HG02884 (cell line): ENCODE results near the gene OSBPL3.

ENCODE experiments used
- ATAC-seq: cut with Tn5 transposase; IDR thresholded peaks from one replicate; pipeline ENCODE4 v1.9.1; 2021; ENCODE audit warnings: mild to moderate bottlenecking, moderate library complexity; ENCODE audit not compliant: unreplicated experiment

OSBPL3 gene

GRCh38 chr7:24833549-24833948, 146.4 kb downstream of the OSBPL3 start:
- no peak for ATAC-seq

DNA sequence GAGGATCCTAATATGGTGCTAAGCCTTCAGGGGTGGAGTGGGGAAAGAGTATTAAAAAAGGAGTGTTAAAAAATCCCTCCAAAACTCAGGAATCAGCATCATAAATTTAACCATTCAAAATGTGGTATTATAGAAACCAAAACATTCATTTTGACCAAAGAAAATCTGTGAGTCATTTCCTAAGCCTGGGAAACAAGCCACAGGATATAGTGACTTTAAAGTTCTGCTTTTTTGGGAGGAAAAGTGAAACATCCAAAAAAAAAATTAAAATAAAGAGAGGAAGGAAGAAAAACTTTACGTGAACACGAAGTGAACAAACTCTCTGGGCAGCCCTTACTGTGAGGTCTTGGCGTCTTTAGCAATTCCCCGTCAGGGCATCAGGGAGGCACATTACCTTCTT, 148.7 kb downstream of the OSBPL3 start:
- ATAC-seq: no peak

DNA sequence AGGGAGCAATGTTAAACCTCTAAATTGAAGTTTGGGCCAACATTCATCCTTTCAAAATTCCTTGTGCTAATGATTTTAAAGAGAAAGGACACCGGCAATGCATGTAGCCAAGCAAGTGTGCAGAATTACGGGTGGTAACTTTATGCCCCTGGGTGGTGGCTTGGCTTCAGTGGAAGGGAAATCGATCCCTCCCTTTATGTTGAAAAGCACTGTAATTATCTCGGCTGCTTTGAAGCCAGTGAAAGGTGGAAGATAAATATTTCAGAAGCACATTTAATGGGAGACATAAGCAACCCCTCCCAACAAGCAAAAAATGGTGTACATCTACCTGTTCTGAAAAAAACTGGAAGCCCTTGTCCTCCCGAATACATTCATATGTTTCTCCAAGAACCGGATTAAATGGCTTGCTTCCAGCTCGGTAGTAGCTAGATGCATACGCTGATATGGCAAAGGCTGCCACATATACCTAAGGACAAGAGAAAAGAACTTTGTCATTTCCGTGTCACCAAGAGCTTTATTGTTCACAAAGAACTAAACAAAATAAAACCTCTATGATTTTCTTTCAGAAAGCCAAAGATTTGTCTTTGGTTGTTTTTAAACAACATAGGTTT, 149.4 kb downstream of the OSBPL3 start:
- ATAC-seq: no peak

DNA sequence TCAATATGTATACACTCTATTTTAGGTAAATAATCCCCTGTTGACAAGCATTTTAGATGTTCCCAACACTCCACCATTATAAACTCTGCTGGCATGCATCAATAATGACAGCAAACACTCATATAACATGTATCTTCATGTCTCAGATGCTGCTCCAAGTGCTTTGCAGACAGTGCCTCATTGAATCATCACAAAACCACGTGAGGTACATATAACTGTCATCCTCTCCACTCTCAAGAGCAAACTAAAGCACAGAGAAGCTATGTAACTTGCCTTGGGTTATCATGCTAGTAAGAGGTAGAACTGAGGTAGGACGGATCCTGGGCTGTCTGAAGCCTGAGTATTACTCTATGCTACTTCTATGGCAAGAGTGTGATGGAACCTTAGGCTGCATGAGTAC, 150.2 kb downstream of the OSBPL3 start:
- no peak for ATAC-seq

DNA sequence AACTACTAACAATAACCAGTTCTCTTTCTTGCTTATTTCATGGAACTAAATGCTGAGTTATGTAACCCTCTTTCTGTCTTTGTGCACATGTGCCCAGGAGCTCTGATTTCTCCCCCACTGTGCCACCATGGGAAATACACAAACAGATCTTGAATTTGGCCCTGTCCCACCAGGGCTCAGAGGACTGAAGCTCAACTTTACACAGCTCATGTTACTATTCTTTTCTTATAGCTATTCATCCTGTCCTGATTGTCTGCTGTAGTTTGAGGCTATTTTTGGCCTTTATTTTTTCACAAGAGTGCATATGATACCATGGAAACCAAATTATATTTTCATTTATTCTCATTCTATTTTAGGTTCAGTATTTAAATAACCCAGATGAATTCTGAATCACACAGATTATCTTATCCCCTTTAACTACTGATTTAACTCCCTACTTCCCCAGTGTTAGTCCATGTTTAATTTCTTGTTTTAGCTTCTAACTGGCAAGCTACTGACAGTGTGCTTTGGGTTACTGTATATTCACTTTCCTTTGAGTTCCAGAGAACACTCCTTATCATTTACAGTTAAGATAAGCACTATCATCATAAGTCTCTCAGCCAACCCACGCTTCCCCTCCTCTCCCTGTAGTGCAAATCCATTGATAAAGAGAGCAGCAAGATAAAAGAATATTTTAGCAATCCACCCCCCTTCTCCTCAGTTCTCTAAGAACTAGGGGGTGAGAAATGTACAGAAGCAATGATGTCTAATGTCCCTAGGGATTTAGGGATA, 150.9 kb downstream of the OSBPL3 start:
- ATAC-seq: no peak

- no peak for ATAC-seq
These were observed 152.4 kb downstream of the OSBPL3 start for GRCh38 chr7:24827589-24827988.

GRCh38 chr7:24827027-24827426, 153.0 kb downstream of the OSBPL3 start:
- no peak for ATAC-seq

GRCh38 chr7:24826662-24827020, 153.3 kb downstream of the OSBPL3 start:
- ATAC-seq: no peak

DNA sequence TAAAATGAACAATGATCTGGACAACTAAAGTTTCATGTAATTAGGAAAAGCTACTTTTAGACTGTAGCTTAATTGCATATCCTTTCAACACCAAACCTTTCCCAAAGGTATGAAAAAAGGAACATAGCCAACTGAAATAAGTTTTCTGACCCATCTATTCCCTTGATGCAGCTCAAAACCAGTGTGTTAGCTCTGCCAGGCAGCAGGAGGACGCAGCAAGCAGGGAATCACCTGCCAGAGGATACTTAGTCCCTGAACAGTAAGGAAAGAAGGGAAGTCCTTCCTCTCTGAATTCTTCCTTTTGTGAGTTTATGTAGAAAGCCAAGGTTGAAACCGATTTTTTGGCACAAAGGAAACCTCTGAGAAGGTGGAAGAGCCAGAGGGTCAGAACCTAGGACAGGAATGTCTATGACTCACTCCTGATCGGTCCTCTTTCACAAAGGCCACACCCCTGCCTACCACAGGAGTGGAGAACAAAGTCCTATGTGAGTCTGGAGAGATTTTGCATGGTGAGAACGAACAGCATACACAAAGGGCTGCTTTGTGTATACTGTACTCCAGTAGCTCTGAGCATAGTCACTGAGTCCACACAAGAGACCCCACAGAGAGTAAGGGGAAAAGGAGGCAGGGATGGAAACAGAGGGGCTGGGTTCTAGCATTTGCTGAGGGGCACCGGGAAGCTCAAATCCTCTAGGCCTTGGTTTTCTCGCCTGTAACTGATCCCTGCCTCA, 153.9 kb downstream of the OSBPL3 start:
- ATAC-seq: no peak

DNA sequence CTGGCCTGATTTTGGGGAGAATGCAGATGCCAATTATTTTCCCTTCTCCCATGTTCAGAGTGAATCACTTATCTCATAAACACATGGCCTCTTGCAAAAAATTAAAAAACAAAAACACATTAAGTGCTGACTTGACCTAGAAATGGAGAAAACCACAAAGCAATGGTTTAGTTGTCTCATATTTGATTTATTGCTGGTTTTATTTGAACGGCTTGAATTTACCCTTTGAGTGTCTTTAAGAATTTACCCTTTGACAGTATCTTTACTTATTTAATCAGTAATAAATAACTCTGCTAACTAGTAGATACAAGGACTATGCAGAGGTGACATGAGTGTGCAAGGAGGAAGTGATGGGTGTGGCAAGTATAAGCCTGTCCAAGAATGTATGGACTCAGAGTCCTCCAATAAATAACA, 154.6 kb downstream of the OSBPL3 start:
- no peak for ATAC-seq

GRCh38 chr7:24824896-24825295, 155.1 kb downstream of the OSBPL3 start:
- ATAC-seq: no peak

DNA sequence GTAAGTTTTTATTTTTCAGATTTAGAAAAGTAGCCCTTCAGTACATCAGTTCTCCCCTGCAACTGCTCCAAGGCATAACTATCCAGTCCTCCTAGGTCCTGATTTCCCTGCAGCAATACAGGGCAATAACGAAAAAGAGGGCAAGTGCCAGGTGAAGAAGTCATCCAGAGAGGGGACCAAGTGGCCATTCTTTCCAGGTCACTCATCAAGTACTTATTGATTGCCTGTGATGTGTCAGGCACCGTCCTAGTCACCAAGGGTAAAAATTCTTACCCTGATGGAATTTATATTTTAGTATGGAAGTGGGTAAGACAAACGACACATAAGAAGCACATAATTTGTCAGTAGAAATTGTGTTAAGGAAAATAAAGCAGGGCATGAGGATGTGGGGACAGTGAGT, 155.6 kb downstream of the OSBPL3 start:
- ATAC-seq: no peak

- no peak for ATAC-seq
These were observed 158.3 kb downstream of the OSBPL3 start for GRCh38 chr7:24821754-24822054.

DNA sequence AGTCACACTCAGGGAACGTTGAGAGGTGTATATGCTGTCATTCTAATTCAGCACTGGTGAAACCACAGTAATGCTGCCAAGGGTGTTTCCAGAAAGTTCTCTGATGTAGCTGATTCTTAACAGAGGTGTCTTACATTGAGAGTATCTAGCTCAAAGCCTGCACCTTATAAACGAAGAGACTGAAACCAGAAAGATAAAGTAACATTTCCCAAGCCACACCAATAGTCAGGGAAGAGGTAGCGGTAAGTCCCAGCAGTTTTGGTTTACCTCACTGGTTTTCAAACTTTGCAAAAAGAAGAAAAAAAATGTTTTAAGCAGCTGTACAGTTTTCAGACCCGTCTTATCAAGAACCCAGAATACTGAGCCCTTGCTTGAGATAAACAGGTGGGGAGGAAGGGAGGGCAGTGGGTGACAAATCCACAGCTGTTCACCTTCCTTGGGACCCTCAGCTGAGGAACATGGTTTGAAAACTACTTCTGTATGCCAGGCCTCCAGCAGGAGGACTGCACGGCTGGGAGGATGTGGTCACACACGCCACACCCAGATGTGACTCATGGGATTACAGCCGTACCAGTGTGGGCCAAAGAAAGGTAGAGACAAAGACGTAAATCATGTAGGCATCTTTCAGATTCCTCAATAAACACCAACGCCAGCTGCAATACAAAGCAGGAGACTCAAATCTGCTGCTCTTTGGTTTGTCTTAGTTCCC, 158.8 kb downstream of the OSBPL3 start:
- ATAC-seq: peak; percentile 78

DNA sequence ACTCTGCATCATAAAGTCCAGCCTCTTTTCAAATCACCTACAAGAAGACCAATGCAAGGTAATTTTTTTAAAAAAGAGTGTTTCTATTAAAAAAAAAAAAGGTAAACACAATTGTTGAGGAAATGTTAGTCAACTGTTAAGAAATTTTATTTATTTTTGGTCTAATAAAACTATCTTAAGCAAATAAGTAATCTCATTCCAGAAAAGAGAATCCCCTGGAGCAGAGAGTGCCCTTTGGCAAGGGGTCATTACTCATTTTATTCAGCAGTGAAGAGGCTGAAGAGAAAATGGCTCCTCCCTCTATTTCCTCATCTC, 159.3 kb downstream of the OSBPL3 start:
- no peak for ATAC-seq

DNA sequence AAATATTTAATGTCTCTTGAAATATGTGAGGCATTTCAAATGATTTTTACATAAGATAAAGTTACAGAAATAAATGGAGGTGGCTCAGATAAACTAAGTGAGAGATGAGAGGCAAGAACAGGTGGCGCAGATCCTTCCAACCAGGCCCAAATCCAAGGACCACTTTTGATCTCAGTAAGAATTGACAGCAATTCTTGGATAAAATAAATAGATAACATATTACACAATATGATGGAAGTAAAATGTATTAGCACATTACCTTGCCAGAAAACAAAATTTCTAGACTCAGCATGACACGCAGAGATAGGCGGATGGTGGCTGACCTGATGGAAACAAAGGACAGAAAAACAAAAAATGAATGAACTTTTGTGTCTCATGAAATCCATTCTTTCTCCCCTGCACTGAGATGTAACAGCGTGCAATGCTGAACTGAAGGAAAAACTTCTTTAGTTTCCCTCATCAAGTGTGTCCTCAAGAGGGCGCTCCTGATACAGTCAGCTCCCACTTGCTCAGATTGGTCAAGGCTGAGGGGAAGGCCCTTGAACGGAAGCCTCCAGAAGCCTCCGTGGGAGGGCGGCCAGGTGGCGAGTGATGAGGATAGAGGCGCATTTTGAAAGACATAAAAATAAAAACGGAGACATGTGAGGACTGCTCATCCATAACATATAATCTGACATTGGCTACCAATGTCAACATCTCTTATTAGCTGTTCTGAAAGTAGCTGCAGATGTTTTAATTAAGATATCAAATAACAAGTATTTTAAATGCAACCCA, 159.9 kb downstream of the OSBPL3 start:
- ATAC-seq: peak; percentile 62

DNA sequence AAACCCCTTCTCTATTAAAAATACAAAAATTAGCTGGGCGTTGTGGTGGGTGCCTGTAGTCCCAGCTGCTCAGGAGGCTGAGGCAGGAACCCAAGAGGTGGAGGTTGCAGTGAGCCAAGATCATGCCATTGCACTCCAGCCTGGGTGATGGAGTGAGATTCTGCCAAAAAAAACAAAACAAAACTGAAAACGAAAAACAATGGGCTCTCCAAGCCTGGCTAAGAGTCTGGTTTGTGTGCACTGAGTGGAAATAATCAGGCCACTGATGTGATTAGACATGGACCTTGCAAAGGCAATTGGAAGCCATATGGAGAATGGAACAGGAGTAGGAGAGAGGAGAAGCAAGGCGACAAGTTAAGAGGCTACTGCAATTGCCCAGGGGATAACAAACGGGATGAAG, 162.6 kb downstream of the OSBPL3 start:
- ATAC-seq: no peak

- ATAC-seq: no peak
These were observed 163.1 kb downstream of the OSBPL3 start for GRCh38 chr7:24816868-24817267.

GRCh38 chr7:24812305-24812945, 167.6 kb downstream of the OSBPL3 start:
- ATAC-seq: no peak

DNA sequence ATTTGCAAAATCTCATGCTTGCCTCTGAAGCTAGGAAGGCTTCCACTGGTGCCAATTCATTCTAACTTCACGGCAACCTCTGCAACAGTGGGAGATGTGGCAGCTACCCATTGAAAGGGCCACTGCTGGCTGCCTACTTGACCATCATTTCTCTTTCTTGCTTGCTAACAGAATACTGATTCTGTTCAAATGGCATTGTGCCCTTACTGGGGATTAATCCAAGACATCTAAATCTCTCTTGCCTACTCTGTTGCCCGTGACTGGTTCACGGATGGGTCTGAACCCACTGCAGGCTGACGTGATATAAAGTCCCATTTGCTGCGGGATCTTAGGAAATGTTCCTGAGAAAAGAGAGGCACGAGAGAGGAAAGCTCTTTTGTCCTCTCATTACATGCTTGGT, 171.5 kb downstream of the OSBPL3 start:
- no peak for ATAC-seq

DNA sequence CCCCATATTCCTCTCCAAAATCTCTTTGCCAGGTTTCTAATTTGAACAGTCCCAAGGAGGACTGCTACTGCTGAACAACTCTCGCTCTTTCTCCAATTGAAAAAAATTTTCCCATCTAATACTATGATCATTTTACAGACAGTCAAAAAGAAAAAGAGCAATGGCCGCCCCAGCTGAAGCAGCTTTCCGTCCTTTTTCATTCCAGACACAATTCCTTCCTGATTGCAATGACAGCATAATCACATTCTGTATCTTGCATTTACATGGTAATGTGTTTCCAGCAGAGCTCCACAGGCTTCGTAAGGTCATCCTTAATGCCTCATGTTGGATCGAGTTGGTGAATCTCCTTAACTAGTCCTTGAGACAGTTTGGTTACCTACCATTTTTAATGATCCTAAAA, 177.7 kb downstream of the OSBPL3 start:
- no peak for ATAC-seq
